ENCODE results near the gene ADAM33.
A peak's percentile ranks its signal among the peaks of the same experiment; 100 is the strongest.

The ADAM33 gene

DNA sequence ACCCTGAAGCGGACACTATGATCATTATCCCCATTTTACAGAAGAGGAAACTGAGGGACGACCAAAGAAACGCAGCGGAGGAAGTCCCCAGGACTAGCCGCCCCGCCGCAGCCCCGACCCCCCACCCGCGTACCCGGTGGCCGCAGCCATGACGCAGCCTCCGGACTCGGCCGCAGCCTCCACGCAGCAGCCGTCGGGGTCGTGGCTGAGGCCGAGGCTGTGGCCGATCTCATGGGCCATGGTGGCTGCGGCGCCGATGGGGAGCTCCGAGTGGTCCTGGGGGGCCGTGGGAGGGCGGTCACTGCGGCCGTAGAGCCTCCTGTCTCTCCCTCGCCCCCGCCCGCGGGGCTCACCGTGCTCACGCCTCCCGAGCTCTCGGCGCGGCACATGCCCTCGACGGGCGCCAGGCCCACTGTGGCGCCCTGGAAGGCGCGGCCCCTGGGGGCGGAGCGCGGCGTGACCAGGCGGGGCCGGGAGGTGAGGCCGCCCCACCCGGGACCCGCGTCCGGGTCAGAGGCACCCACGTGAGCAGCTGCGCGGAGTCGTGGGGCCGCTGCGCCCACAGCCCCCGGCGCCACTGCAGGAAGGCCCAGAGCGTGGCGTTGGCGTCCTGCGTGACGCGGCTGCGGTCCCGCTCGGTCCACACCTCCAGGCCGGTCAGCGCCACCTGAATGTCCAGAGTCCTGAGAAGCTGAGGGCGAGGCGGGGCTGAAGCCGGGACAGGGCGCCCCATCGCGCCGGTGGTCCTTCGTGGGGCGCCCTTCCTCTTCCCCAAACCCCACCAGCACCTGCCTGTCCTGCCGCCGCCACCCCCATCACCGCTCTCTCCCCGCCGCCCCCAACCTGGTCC is 8.4 kb downstream of the ADAM33 start:
- peak overlapping the region; percentile 45; the same call in 1 of the 2 replicates for H3K4me3 ChIP-seq (ENCODE audit: low read length)
- DNase-seq (ENCODE audit: low read depth, low spot score), result no peak

DNA sequence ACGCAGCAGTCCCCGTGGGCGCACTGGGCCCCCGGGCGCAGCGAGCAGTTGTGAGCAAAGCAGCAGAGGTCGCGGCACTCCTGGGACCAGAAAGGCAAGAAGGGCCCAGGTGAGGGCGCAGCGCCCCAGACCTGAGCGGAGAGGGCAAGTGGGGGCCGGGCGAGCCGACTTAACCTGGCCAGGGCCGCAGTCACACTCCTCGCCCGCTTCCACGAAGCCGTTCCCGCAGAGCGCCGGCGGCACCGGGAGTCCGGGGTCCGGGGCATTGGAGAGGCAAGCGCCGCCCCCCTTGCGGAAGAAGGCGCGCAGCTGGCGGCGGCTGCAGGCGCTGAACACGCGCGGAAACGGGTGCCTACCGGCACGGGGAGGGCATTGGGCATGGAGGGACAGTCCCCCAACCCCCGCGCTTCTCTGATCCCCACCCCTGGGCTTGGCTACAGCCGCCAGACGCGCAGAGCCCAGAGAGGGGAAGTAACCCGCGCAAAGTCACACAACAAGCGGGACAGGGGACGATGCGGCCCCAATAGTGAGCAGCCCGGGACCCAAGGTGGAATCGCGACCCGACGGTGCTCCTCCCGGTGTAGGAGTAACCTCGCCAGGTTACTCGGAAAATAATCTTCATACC is 9.2 kb downstream of the ADAM33 start:
- peak overlapping the region; percentile 45 for H3K4me3 ChIP-seq (ENCODE audit: low read length)
- DNase-seq (ENCODE audit: low read depth, low spot score), result no peak

DNA sequence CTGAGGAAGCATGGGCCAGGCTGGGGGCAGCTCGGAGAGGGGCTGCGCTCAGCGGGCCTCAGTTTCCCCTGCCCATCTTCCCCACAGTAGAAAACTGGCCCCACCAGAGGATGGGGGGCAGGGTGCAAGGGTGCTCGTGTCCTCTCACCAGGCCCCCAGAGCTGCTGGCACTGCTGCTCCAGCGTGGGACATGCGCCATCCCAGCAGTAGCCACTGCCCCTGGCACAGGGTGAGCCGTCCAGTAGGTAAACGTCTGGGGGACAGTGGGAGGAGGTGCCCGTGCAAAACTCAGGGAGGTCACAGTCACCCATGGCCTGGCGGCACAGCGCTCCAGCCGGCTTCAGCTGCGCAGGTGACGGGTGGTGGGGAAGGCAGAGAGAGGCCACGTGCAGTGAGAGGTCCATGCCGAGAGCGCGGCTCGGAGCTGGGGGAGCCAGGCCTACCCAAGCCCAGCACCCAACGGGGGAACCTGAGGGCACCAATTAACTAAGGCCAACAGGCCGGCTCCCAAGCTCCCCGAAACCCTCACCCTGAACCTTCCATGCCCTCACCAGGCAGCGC is 9.7 kb downstream of the ADAM33 start:
- no peak for DNase-seq (ENCODE audit: low read depth, low spot score)
- peak overlapping the region; percentile 45 for H3K4me3 ChIP-seq (ENCODE audit: low read length)

DNA sequence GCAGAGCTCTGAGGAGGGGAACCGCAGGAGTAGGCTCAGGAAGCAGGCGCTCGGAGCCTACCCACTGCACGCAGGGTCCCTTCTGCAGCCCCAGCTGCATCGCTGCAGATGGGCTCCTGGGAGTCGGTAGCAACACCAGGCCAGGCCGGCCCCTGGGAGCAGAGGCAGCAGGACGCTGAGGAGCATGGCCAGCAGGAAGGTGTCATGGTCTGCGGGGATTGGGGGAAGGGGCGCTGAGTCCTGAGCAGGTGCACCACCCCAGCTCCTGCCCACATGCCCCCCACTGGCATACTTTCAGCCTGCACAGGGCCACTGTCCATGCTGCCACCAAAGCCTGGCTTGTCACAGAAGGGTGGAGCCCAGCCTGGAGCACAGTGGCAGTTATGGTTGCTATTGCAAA is 10.9 kb downstream of the ADAM33 start:
- H3K4me3 ChIP-seq (ENCODE audit: low read length), result no peak overlapping the region
- peak; percentile 78 for DNase-seq (ENCODE audit: low read depth, low spot score)

DNA sequence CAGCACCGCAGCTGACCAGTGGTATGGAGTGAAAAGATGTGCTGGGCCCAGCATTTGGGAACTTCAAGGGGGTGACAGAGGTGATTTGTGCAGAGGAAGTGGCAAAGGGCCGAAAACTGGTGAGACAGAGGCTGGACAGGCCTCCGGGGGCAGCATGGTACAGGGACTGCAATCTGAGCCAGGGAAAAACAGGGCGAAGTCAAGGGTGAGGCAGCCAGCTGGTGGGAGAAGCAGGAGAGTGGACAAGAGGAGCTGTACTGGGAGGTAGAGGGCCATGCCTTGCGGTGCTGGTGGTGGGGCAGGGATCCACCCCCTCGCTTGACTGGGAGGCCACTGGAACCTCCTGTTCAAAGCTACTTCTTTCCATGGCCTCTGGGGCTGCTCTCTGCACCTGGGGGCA is 11.3 kb downstream of the ADAM33 start:
- H3K4me3 ChIP-seq (ENCODE audit: low read length), result no peak overlapping the region
- no peak for DNase-seq (ENCODE audit: low read depth, low spot score)

DNA sequence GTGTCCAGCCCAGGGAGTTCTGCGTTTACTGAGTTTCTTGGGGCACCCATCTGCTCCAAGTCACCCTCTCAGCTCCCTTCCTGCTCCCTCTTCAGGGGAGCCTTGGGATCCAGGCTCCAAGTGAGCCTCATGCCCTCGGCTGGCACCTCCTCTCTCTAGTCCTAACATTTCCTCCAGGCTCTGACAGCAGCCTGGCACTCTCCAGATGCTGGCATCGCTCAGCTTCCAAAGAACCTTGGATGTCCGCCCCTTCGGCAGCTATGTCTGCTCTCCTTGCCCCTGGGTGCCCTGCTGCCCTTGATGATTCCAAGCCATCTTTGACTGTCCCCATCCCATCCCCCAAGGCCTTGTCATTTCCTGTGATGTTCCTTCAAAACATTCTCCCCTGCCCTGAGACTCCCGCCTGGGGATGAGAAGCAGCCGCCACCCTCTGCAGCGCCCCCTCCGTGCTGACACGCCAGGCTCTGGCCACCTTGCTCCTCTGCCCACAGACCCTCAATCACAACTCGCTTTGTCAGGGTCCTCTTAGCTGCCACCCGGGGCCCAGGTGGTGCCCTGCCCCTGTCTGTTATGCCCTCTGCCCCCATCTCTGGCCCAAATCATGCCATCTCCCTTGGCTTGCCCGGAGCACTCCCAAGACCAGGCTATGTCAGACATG is 12.0 kb downstream of the ADAM33 start:
- DNase-seq (ENCODE audit: low read depth, low spot score), result no peak
- no peak overlapping the region for H3K4me3 ChIP-seq (ENCODE audit: low read length)

DNA sequence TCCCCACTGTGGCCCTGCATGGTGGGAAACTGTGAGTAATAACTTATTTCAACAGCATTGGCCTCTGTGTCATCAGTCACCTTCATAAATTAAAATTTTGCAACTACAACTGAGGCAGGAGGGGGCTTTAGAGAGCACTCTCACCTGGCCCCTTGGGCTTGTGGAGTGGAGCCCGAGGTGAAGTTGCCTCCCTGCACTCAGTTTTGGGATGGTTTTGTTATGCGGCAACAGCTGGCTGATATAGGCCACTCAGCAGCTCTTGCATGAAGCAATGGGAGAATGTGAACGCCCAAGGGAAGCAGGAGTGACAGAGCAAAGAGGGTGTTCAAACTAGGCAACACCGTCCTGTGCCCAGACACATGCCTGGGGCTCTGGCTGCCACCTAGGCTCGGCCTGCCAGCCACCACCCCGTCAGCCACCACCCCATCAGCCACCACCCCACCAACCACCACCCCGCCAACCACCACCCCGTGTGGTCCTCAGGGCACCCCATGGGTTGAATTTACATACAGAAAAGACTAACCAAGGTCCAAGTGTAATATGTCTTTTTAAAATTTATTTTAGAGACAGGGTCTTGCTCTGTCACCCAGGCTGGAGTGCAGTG is 14.3 kb downstream of the ADAM33 start:
- no peak overlapping the region for H3K4me3 ChIP-seq (ENCODE audit: low read length)
- DNase-seq (ENCODE audit: low read depth, low spot score), result no peak

DNA sequence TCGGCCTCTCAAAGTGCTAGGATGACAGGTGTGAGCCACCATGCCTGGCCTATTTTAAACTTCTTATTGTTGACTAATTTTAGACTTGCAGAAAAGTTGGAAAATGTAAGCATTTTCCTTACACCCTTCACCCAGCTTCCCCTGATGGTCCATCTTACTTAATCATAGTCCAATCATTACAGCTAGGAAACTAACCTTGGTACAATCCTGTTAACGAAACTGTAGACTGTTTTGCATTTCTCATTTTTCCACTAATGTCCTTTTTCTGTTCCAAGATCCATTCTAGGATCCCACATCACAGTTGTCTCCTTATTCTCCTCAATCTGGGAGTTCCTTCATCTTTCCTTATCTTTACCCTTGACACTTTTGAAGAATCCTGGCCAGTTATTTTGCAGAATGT is 18.0 kb downstream of the ADAM33 start:
- no peak overlapping the region for H3K4me3 ChIP-seq (ENCODE audit: low read length)
- no peak for DNase-seq (ENCODE audit: low read depth, low spot score)

DNA sequence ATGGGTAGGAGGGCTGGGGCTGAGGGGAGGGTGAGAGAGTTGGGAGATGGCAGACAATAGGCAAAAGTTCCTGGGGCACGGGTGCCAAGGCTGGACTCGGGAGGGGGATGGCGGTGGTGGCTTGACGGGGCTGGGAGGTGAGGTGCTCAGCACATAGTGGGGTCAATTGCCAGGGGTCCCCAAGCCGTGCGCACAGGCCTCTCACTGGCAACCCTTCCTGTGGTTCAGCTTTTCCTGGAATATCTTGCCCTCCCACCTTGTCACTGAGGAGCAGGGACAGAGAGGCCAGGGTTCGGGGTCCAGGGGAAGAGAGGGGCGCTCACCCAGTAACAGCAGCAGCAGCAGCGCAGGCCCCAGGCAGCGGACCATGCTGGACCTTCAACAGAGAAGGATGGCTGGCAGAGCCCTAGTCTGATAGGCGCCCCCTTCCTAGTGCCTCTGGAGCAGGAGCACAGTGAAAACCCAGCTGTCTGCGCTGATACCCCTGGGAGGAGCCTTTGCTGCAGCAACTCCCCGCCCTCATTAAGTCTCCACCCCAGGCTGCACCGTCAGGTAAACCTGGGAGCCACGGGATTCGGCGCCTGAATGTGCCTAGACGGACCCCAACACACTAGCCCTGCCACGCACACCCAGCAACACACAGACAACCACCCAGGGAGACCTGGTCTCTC is 18.6 kb downstream of the ADAM33 start, which contains the start of gene GFRA4:
Gene GFRA4 (minus strand): TSS at position 369 of the 671 bp plus-strand sequence. CDS start 0 bp downstream, at position 369.
- no peak within 1 kb of the TSS for H3K4me3 ChIP-seq (ENCODE audit: low read length)
- no peak for DNase-seq (ENCODE audit: low read depth, low spot score)

DNA sequence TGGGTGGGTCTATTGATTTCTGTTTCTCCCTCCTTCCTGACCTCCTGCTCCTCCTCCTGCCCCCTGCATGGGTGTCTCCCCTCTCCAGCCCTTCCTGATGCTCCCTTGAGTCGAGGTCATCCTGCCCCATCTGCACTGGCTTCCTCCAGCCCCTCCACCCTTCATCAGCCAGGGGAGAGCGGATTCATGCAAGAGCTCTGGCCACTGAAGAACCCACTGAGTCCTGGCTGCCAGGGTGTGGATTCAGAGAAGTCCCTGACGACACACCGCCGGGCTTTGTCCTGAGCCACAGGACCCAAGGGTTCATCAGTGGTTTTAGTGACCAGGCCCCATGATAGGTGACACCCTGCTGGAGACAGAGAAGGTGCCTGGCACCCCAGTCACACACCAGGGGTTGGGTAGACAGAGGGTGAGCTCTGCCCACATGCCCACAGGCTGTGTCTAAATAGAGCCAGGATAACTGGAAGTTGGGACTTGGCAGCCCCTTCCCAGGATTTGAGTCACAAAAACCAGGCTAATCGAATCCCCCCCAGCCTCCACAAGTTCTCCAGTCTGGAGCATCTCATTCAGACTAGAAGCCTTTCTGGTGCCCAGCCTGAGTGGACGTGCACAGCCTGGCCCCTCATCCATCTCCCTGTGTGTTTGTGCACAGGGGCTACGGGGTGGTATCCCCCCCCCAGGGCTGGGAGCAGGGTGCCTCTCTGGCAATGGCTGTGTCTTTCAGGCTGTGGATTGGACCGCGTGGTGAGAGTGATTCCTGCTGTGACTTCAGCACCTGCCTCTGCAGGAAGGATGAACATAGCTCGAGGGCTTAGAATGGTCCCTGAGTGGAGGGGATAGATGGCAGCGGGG is 19.8 kb downstream of the ADAM33 start:
- no peak for DNase-seq (ENCODE audit: low read depth, low spot score)
- H3K4me3 ChIP-seq (ENCODE audit: low read length), result no peak overlapping the region

DNA sequence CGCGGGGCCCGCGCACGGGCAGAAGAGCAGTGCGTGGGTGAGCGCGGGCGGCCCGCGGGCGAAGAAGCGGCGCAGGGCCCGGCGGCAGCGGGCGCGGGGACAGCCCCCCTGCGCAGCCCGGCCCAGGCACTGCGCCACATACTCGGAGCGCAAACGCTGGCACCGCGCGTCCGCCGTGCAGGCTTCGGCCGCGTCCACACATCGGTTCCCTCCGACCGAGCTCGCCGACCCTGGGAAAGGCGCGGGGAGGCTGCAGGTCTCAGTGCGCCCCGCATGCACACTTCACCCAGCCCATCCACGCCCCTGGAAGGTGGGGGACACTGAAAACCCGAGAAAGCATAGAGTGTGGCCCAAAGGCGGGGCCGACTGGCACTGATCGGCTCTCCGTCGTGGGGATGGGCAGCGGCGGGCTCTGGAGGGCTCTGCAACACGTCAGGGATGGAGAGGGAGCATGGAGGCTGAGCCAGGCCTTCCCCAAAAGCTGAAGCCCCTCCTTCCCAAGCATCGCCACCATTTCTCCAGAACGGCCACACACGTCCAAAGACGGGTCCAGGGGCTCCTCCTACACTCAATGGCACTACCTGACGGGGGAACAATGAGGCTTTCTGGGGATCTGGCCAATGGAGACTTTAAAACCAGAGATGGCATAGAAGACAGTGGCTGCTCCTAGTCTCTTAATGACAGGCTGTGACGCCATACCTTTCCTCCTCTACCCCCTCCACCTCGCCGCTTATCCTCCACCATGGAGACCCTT is 20.6 kb downstream of the ADAM33 start:
- no peak overlapping the region for H3K4me3 ChIP-seq (ENCODE audit: low read length)
- DNase-seq (ENCODE audit: low read depth, low spot score), result no peak

DNA sequence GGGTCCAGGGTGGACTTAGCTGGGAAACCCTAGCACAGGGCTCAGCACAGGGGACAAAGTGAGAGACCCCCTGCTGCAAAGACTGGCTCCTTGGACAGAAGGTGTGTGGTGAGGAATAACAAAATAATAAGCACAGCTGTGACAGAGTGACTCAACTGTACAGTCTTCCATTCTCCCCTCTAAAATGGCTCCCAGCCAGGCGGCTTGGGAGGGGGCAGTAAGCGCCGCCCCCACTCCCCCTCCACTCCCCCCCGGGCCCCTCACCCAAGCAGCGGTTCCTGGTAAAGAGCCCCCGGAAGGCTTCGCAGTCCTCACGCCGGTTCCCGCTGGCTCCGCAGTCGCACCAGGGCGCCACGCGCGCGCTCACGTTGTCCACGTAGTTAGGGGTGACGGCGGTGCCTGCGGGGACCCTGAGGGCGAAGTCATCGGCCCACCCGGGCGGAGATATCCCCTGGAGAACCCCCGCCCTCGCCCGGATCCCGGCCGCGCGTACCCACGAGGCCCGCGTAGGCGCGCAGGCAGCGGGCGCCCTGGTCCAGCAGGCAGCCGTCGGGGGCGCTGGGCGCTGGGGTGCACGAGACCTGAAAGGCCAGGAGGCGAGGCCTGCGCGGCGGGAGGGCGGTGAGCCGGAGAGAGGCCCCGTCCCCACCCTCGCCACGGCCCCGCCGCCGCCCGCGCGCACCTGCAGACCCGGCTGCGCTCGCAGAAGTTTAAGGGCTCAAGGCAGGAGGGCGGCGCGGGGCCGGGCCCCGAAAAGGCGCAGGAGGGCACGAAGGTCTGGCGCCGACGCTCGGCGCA is 21.3 kb downstream of the ADAM33 start:
- DNase-seq (ENCODE audit: low read depth, low spot score), result no peak
- no peak overlapping the region for H3K4me3 ChIP-seq (ENCODE audit: low read length)

DNA sequence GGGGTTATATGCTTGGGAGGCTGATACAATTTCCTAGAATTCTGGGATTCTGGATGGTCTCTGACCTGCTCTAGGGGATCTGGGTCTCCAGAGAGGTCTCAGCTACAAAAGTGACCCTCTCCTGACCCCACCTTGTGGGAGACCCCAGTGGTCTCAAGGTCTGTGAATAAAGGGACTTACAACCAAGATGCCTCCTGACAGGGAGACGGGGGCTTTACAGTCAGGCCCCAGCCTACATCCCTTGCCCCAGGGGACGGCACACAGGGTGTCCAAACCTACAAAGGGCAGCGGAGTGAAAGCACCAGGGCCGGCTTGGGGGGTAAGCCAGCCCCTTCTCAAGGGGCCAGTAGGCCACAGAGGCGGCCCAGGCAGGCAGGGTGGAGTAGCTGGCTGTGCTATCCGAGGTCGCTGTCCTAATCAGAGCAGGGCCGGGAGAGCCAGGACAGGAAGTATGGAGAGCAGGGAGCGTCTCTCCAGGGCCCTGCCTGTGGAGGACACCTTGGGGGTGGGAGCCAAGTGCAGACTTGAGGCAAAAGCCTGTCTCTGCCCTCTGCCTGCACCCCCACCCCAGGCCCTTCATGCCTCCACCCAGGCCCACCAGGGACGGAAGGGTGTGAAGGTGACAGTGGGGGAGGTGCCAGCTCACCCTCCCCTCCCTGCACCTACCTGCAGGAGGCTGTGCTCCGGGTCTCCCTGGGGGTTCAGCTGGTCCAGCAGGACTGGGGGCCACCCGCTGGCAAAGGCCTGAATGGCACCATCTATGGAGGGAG is 22.1 kb downstream of the ADAM33 start:
- DNase-seq (ENCODE audit: low read depth, low spot score), result no peak
- H3K4me3 ChIP-seq (ENCODE audit: low read length), result no peak overlapping the region

DNA sequence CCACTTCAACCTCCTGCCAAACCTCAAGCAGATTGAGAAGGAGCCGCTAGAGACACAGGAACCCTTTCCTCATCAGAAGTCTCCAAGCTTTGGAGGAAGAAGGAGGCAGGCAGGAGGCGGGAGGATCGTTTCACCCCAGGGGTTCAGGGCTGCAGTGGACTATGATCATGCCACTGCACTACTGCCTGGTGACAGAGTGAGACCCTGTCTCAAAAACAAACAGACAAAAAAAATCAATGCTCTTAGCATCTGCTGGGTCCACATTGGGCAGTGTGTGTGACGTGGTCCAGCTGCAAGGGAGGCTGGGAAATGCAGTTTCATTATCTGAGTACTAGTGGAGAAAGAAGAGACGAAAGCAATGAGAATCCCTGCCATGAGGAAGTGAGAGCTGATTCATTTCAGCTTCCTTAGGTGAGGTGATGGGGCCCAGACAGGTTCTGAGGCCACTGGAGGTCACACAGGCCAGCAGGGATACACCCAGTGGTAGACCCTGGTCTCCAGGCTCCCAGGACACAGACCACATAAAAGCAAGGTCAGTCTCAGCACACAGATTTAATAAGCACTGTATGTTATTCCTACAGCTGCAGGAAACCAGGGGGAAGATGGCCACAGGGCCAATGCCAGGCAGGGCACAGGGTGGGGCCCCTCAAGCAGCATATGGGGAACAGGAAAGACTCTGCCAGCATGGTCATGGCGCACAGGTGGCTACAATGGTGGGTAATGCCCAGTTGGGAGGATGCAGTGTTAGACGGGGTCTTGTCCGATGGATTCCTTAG is 22.9 kb downstream of the ADAM33 start:
- DNase-seq (ENCODE audit: low read depth, low spot score), result no peak
- no peak overlapping the region for H3K4me3 ChIP-seq (ENCODE audit: low read length)

DNA sequence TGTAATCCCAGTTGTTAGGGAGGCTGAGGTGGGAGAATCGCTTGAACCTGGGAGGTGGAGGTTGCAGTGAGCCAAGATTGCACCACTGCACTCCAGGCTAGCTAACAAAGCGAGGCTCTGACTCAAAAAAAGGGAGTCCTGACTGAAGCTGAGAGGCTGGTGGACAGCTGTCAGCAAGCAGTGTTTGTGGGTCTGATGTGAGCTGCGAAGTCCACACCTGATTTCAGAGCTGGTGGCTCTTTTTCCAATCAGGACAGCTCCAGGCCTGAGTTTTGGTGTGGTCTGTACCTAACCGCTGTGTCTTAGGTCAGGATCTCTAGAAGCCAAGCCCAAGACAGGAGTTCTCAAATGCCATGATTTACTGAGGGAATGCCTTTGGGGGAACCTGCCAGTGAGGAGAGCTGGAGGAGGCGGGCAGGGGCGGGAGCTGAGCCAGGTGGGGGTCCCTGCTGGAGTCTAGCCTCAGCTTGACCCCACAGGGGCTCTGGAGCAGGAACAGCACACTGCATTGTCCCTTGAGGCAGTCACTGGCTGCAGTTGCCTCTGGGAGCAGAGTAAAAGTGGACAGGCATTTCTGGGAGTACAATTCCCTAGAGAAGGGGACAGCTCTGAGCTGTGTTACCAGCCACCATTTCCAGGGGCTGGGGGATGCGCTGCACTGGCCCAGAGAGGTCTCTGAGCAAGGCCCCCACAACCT is 23.6 kb downstream of the ADAM33 start:
- H3K4me3 ChIP-seq (ENCODE audit: low read length), result no peak overlapping the region
- DNase-seq (ENCODE audit: low read depth, low spot score), result no peak

Data from Jurkat, Clone E6-1 (cell line).